Stimulated activated naive B cell treated with anti-CD40 and anti-IgM and Interleukin-4, amounts not matched to agents 10 μg/mL and 1 μg/mL and 100 μg/mL, for 72 hours (primary cell): Measurements from ENCODE around the gene NEK2.
"Not testable (repeated sequence)": the region's sequence is repeated elsewhere in the genome, so short reads cannot be mapped to it uniquely, and the experiment has no call there.

Experiments
- ATAC-seq, 2 donors: fragments of 150-1000 bp; cut with Tn5 transposase; replicated peaks; 2 replicates each; pipeline ENCODE4 v1.10.0; 2021; ENCODE audit warnings: moderate library complexity in 1 of 2
- DNase-seq: peaks from one replicate; pipeline ENCODE4 v3.0.0; 2021
- H3K27ac Mint-ChIP-seq: one replicate; pipeline ENCODE4 v1.8.0; 2022; ENCODE audit warnings: mild to moderate bottlenecking, mixed read lengths
- H3K27me3 Mint-ChIP-seq, 2 donors: one replicate each; pipeline ENCODE4 v1.8.0; 2022; ENCODE audit warnings: mixed read lengths in 2 of 2
- H3K36me3 Mint-ChIP-seq, 2 donors: one replicate each; pipeline ENCODE4 v1.8.0; 2022; ENCODE audit warnings: mixed read lengths in 2 of 2, mild to moderate bottlenecking in 1 of 2
- H3K4me1 Mint-ChIP-seq, 2 donors: one replicate each; pipeline ENCODE4 v1.8.0; 2022; ENCODE audit warnings: mixed read lengths in 2 of 2, mild to moderate bottlenecking in 1 of 2
- H3K4me3 Mint-ChIP-seq, 2 donors: one replicate each; pipeline ENCODE4 v1.8.0; 2022; ENCODE audit warnings: mild to moderate bottlenecking in 2 of 2, mixed read lengths in 2 of 2, moderate library complexity in 1 of 2
- H3K9me3 Mint-ChIP-seq, 2 donors: one replicate each; pipeline ENCODE4 v1.8.0; 2022; ENCODE audit warnings: mixed read lengths in 2 of 2, mild to moderate bottlenecking in 1 of 2

Gene NEK2

GRCh38 chr1:211638689-211639101 lies 36.7 kb downstream of the NEK2 start:
- peaks cover 2 to 5% of the 10 kb centered on the region in 2 donors for H3K4me1 Mint-ChIP-seq
- H3K9me3 Mint-ChIP-seq: no peaks in the 10 kb centered on the region
- no peaks in the 10 kb centered on the region for H3K36me3 Mint-ChIP-seq
- peaks cover under 1 to 19% of the 10 kb centered on the region in 2 donors for H3K27me3 Mint-ChIP-seq
- ATAC-seq (no peak), DNase-seq (no peak)
- no peak overlapping the region for H3K4me3 Mint-ChIP-seq
- no peak overlapping the region for H3K27ac Mint-ChIP-seq

- no peak overlapping the region for H3K4me3 Mint-ChIP-seq
- no peaks in the 10 kb centered on the region for H3K9me3 Mint-ChIP-seq
- DNase-seq: no peak
- ATAC-seq: no peak
- H3K4me1 Mint-ChIP-seq: peaks cover 0 to 5% of the 10 kb centered on the region in 2 donors
- H3K27me3 Mint-ChIP-seq: peaks cover 5 to 24% of the 10 kb centered on the region in 2 donors
- H3K27ac Mint-ChIP-seq: no peak overlapping the region
- no peaks in the 10 kb centered on the region for H3K36me3 Mint-ChIP-seq
Measured at GRCh38 chr1:211638246-211638645, 37.2 kb downstream of the NEK2 start.

- Mint-ChIP-seq H3K9me3 (no peaks in the 10 kb centered on the region), H3K4me1 (peaks cover 5 to 15% of the 10 kb centered on the region in 2 donors), H3K27me3 (peaks cover 5 to 28% of the 10 kb centered on the region in 2 donors), H3K27ac (no peak overlapping the region), H3K4me3 (no peak overlapping the region), H3K36me3 (no peaks in the 10 kb centered on the region)
- ATAC-seq: no peak
- no peak for DNase-seq
Measured at GRCh38 chr1:211637066-211637465, 38.4 kb downstream of the NEK2 start.

- H3K4me1 Mint-ChIP-seq: peaks cover 5 to 19% of the 10 kb centered on the region in 2 donors
- H3K27ac Mint-ChIP-seq: peak overlapping the region; percentile 37
- peaks cover 8 to 33% of the 10 kb centered on the region in 2 donors for H3K27me3 Mint-ChIP-seq
- ATAC-seq, DNase-seq, H3K36me3 Mint-ChIP-seq, H3K4me3 Mint-ChIP-seq, H3K9me3 Mint-ChIP-seq: not testable (repeated sequence)
Measured at GRCh38 chr1:211636575-211637029, 38.8 kb downstream of the NEK2 start.

- Mint-ChIP-seq H3K9me3 (no peaks in the 10 kb centered on the region), H3K4me1 (peaks cover 5 to 19% of the 10 kb centered on the region in 2 donors), H3K27ac (no peak overlapping the region), H3K36me3 (no peaks in the 10 kb centered on the region), H3K27me3 (peaks cover 14 to 36% of the 10 kb centered on the region in 2 donors), H3K4me3 (no peak overlapping the region)
- no peak for DNase-seq
- ATAC-seq: no peak
Measured at GRCh38 chr1:211635597-211636205, 39.7 kb downstream of the NEK2 start.

GRCh38 chr1:211634931-211635330 lies 40.5 kb downstream of the NEK2 start:
- Mint-ChIP-seq H3K27ac (no peak overlapping the region), H3K36me3 (no peaks in the 10 kb centered on the region), H3K27me3 (peaks cover 15 to 36% of the 10 kb centered on the region in 2 donors), H3K4me1 (peaks cover 5 to 19% of the 10 kb centered on the region in 2 donors), H3K4me3 (no peak overlapping the region), H3K9me3 (no peaks in the 10 kb centered on the region)
- DNase-seq (no peak), ATAC-seq (no peak)

- Mint-ChIP-seq H3K4me1 (peaks cover 5 to 19% of the 10 kb centered on the region in 2 donors), H3K27ac (no peak overlapping the region), H3K9me3 (no peaks in the 10 kb centered on the region), H3K27me3 (peaks cover 15 to 36% of the 10 kb centered on the region in 2 donors), H3K4me3 (no peak overlapping the region), H3K36me3 (no peaks in the 10 kb centered on the region)
- no peak for ATAC-seq
- no peak for DNase-seq
Measured at GRCh38 chr1:211634461-211634860, 41.0 kb downstream of the NEK2 start.

GRCh38 chr1:211633524-211633846 lies 41.9 kb downstream of the NEK2 start:
- DNase-seq: no peak
- peaks cover 5 to 19% of the 10 kb centered on the region in 2 donors for H3K4me1 Mint-ChIP-seq
- no peak for ATAC-seq
- no peak overlapping the region for H3K4me3 Mint-ChIP-seq
- H3K27me3 Mint-ChIP-seq: peaks cover 20 to 34% of the 10 kb centered on the region in 2 donors
- H3K36me3 Mint-ChIP-seq: no peaks in the 10 kb centered on the region
- no peak overlapping the region for H3K27ac Mint-ChIP-seq
- no peaks in the 10 kb centered on the region for H3K9me3 Mint-ChIP-seq

- Mint-ChIP-seq H3K4me1 (peaks cover 5 to 19% of the 10 kb centered on the region in 2 donors), H3K4me3 (no peak overlapping the region), H3K36me3 (no peaks in the 10 kb centered on the region), H3K9me3 (no peaks in the 10 kb centered on the region), H3K27me3 (peaks cover 20 to 29% of the 10 kb centered on the region in 2 donors), H3K27ac (no peak overlapping the region)
- no peak for DNase-seq
- ATAC-seq: peak; percentile 41 to 50
Measured at GRCh38 chr1:211632808-211633523, 42.5 kb downstream of the NEK2 start.

GRCh38 chr1:211632117-211632807 lies 43.2 kb downstream of the NEK2 start:
- ATAC-seq (peak; percentile 87 to 90), DNase-seq (no peak)
- H3K4me3 Mint-ChIP-seq: no peak overlapping the region
- no peaks in the 10 kb centered on the region for H3K9me3 Mint-ChIP-seq
- peaks cover 20 to 27% of the 10 kb centered on the region in 2 donors for H3K27me3 Mint-ChIP-seq
- H3K27ac Mint-ChIP-seq: no peak overlapping the region
- H3K36me3 Mint-ChIP-seq: no peaks in the 10 kb centered on the region
- H3K4me1 Mint-ChIP-seq: peaks cover 5 to 19% of the 10 kb centered on the region in 2 donors

GRCh38 chr1:211631168-211631567 lies 44.3 kb downstream of the NEK2 start:
- H3K36me3 Mint-ChIP-seq: no peaks in the 10 kb centered on the region
- H3K9me3 Mint-ChIP-seq: no peaks in the 10 kb centered on the region
- H3K27me3 Mint-ChIP-seq: peaks cover 20 to 23% of the 10 kb centered on the region in 2 donors
- H3K4me3 Mint-ChIP-seq: no peak overlapping the region
- H3K4me1 Mint-ChIP-seq: peaks cover 5 to 19% of the 10 kb centered on the region in 2 donors
- no peak overlapping the region for H3K27ac Mint-ChIP-seq
- ATAC-seq (no peak), DNase-seq (no peak)

GRCh38 chr1:211630236-211631081 lies 45.0 kb downstream of the NEK2 start:
- no peak for DNase-seq
- peaks cover 20 to 23% of the 10 kb centered on the region in 2 donors for H3K27me3 Mint-ChIP-seq
- H3K4me1 Mint-ChIP-seq: peaks cover 5 to 19% of the 10 kb centered on the region in 2 donors
- H3K36me3 Mint-ChIP-seq: no peaks in the 10 kb centered on the region
- no peaks in the 10 kb centered on the region for H3K9me3 Mint-ChIP-seq
- no peak overlapping the region for H3K27ac Mint-ChIP-seq
- H3K4me3 Mint-ChIP-seq: no peak overlapping the region
- ATAC-seq: no peak

- Mint-ChIP-seq H3K27me3 (peaks cover 14 to 17% of the 10 kb centered on the region in 2 donors), H3K9me3 (no peaks in the 10 kb centered on the region), H3K4me1 (peaks cover 7 to 20% of the 10 kb centered on the region in 2 donors), H3K4me3 (no peak overlapping the region), H3K36me3 (no peaks in the 10 kb centered on the region), H3K27ac (no peak overlapping the region)
- ATAC-seq (no peak), DNase-seq (no peak)
Measured at GRCh38 chr1:211628417-211628816, 47.0 kb downstream of the NEK2 start.

- Mint-ChIP-seq H3K27me3 (peaks cover 10 to 15% of the 10 kb centered on the region in 2 donors), H3K9me3 (no peaks in the 10 kb centered on the region), H3K27ac (no peak overlapping the region), H3K4me1 (peaks cover 3 to 10% of the 10 kb centered on the region in 2 donors), H3K4me3 (no peak overlapping the region), H3K36me3 (no peaks in the 10 kb centered on the region)
- DNase-seq (no peak), ATAC-seq (no peak)
Measured at GRCh38 chr1:211627259-211627658, 48.2 kb downstream of the NEK2 start.
